HepG2 (cell line): ENCODE data around the gene RIPOR3. TPM values are rescaled to one million over a fixed set of nuclear protein-coding genes. Genes with fewer than 3 reads are reported as not detected.

ENCODE experiments used
- ATRX ChIP-seq: sonication (generic); formaldehyde crosslinking; IDR thresholded peaks from 2 replicates; pipeline ENCODE4 v1.4.0; 2020; ENCODE audit warnings: missing genetic modification reagents, borderline replicate concordance
- BRF2 ChIP-seq: sonication (generic); formaldehyde crosslinking; IDR thresholded peaks from 2 replicates; pipeline ENCODE4 v1.8.1; 2022; ENCODE audit warnings: mild to moderate bottlenecking, missing genetic modification reagents
- CHD4 ChIP-seq: fragments of 200-600 bp; sonication (generic); IDR thresholded peaks from 2 replicates; pipeline ENCODE4 v1.7.0; 2017; ENCODE audit warnings: mild to moderate bottlenecking, low read length, borderline replicate concordance
- FOXK1 ChIP-seq: sonication (generic); formaldehyde crosslinking; IDR thresholded peaks from 2 replicates; pipeline ENCODE4 v1.4.0; 2020; ENCODE audit warnings: low read depth, missing genetic modification reagents, borderline replicate concordance
- HMG20B ChIP-seq: conservative IDR thresholded peaks from 2 replicates; pipeline ENCODE4 v1.6.1; 2016; ENCODE audit warnings: missing genetic modification reagents, missing compliant biosample characterization
- HOMEZ ChIP-seq: IDR thresholded peaks from 2 replicates; pipeline ENCODE4 v1.6.1; 2016; ENCODE audit warnings: low read depth
- JARID2 ChIP-seq: sonication (generic); formaldehyde crosslinking; IDR thresholded peaks from 2 replicates; pipeline ENCODE4 v1.8.1; 2023; ENCODE audit warnings: missing genetic modification reagents, inconsistent platforms; ENCODE audit not compliant: insufficient replicate concordance
- PBX3 ChIP-seq: sonication (generic); formaldehyde crosslinking; IDR thresholded peaks from 2 replicates; pipeline ENCODE4 v1.8.1; 2023; ENCODE audit warnings: missing genetic modification reagents, inconsistent platforms, borderline replicate concordance
- PRDM4 ChIP-seq: sonication (generic); formaldehyde crosslinking; IDR thresholded peaks from 2 replicates; pipeline ENCODE4 v1.9.0; 2021; ENCODE audit warnings: missing genetic modification reagents, borderline replicate concordance
- RFX5 ChIP-seq: IDR thresholded peaks from 2 replicates; pipeline ENCODE4 v1.6.1; 2011; ENCODE audit warnings: low read depth, low read length, improper control_type of control experiment
- SMYD3 ChIP-seq: sonication (generic); formaldehyde crosslinking; IDR thresholded peaks from 2 replicates; pipeline ENCODE4 v1.8.1; 2023; ENCODE audit warnings: mild to moderate bottlenecking, missing genetic modification reagents
- TOE1 ChIP-seq: sonication (generic); formaldehyde crosslinking; IDR thresholded peaks from 2 replicates; pipeline ENCODE4 v1.4.0; 2020; ENCODE audit warnings: mild to moderate bottlenecking, missing genetic modification reagents
- TRIM24 ChIP-seq: sonication (generic); formaldehyde crosslinking; IDR thresholded peaks from 2 replicates; pipeline ENCODE4 v1.8.0; 2022; ENCODE audit warnings: mild to moderate bottlenecking, missing genetic modification reagents
- ZFP36L1 ChIP-seq: sonication (generic); formaldehyde crosslinking; IDR thresholded peaks from 2 replicates; pipeline ENCODE4 v1.8.0; 2022; ENCODE audit warnings: mild to moderate bottlenecking, missing genetic modification reagents, moderate library complexity
- ZNF17 ChIP-seq: sonication (generic); formaldehyde crosslinking; IDR thresholded peaks from 2 replicates; pipeline ENCODE4 v1.5.0; 2020; ENCODE audit warnings: mild to moderate bottlenecking, missing genetic modification reagents
- ZNF468 ChIP-seq: sonication (generic); formaldehyde crosslinking; IDR thresholded peaks from 2 replicates; pipeline ENCODE4 v1.8.0; 2022; ENCODE audit warnings: mild to moderate bottlenecking, moderate library complexity, missing genetic modification reagents
- ZNF501 ChIP-seq: sonication (generic); formaldehyde crosslinking; IDR thresholded peaks from 2 replicates; pipeline ENCODE4 v1.5.1; 2020; ENCODE audit warnings: mild to moderate bottlenecking, moderate library complexity, missing genetic modification reagents
- ZXDC ChIP-seq: sonication (generic); formaldehyde crosslinking; IDR thresholded peaks from 2 replicates; pipeline ENCODE4 v1.5.0; 2020; ENCODE audit warnings: mild to moderate bottlenecking, missing genetic modification reagents
- polyA plus RNA-seq, 8 experiments: library from polyadenylated mRNA; depleted of rRNA in 3 of 8; stranded (reverse) in 7 of 8; unstranded in 1 of 8; fragments of >200 nt; fragmentation: Illumina TruSeq in 4 of 8; extraction: Trizol in 4 of 8; gene quantifications; 2 replicates each; pipeline versions ENCODE4 v1.2.1 to v1.2.3, GENCODE V29; 2011 to 2016; ENCODE audit warnings: low read depth in 4 of 8, missing spikeins in 1 of 8, mixed read lengths in 1 of 8; ENCODE audit not compliant: insufficient read depth in 1 of 8
- total RNA-seq, 5 experiments: library from RNA; depleted of rRNA; stranded (reverse); fragments of >200 nt; fragmentation: Illumina TruSeq; extraction: Trizol; gene quantifications; 2 replicates each; pipeline ENCODE4 v1.2.3, GENCODE V29; 2016; ENCODE audit warnings: low read depth in 1 of 5

The RIPOR3 gene
- total and polyA plus RNA-seq, 2 of the 13 experiments (the other 11 are each of a cell fraction or from before 2014, with no cell fraction given), result 0.18 TPM; not detected in 1

- TF ChIP-seq BRF2 (CRISPR knock-in tag) (no peak), RFX5 (no peak), PRDM4 (CRISPR knock-in tag) (no peak), ZNF17 (CRISPR knock-in tag) (no peak), ZNF468 (CRISPR knock-in tag) (no peak), HMG20B (CRISPR knock-in tag) (no peak), CHD4 (0 out of 2 replicates have a peak, but pooled peaks have one; percentile 52), ZNF501 (CRISPR knock-in tag) (no peak), TOE1 (CRISPR knock-in tag) (no peak), TRIM24 (CRISPR knock-in tag) (no peak), ZXDC (CRISPR knock-in tag) (no peak), SMYD3 (CRISPR knock-in tag) (no peak), HOMEZ (CRISPR knock-in tag) (no peak), ZFP36L1 (CRISPR knock-in tag) (no peak), FOXK1 (CRISPR knock-in tag) (no peak), PBX3 (CRISPR knock-in tag) (no peak), ATRX (CRISPR knock-in tag) (no peak), JARID2 (no peak)
Observed at GRCh38 chr20:50694379-50695134, 3.2 kb upstream of the RIPOR3 start (continued).
